Stimulated activated naive CD4-positive, alpha-beta T cell (primary cell): ENCODE data around the gene RRP1.
"Not testable (repeated sequence)": the region's sequence is repeated elsewhere in the genome, so short reads cannot be mapped to it uniquely, and the experiment has no call there.

ENCODE experiments used
- DNase-seq, 6 experiments: peaks; one replicate each; lab custom pipeline; 2025; lab: John Stamatoyannopoulos, UW

Gene RRP1

GRCh38 chr21:43836616-43837015 lies 47.2 kb downstream of the RRP1 start:
- no peak for DNase-seq

GRCh38 chr21:43840259-43840658 lies 50.9 kb downstream of the RRP1 start:
- DNase-seq, result no peak

GRCh38 chr21:43842742-43843141 lies 53.4 kb downstream of the RRP1 start:
- DNase-seq, result peak in 1 of 6 experiments; percentile 4

- not testable (repeated sequence) for DNase-seq
Measured at GRCh38 chr21:43844906-43845305, 55.5 kb downstream of the RRP1 start.

GRCh38 chr21:43845386-43845785 lies 56.0 kb downstream of the RRP1 start:
- DNase-seq, result no peak

- no peak for DNase-seq
Measured at GRCh38 chr21:43846430-43846829, 57.1 kb downstream of the RRP1 start.

GRCh38 chr21:43847301-43847700 lies 57.9 kb downstream of the RRP1 start:
- DNase-seq, result no peak

GRCh38 chr21:43848771-43849170 lies 59.4 kb downstream of the RRP1 start:
- DNase-seq, result no peak

- no peak for DNase-seq
Measured at GRCh38 chr21:43849532-43850299, 60.3 kb downstream of the RRP1 start.

- no peak for DNase-seq
Measured at GRCh38 chr21:43850728-43851295, 61.4 kb downstream of the RRP1 start.

- DNase-seq, result no peak
Measured at GRCh38 chr21:43851593-43851992, 62.2 kb downstream of the RRP1 start.

GRCh38 chr21:43853851-43854772 lies 64.7 kb downstream of the RRP1 start:
- DNase-seq, result no peak
